GM19351 (cell line): ENCODE results near the gene ETS1.

Source experiments
- ATAC-seq: cut with Tn5 transposase; IDR thresholded peaks from one replicate; pipeline ENCODE4 v1.9.1; 2021; ENCODE audit warnings: mild to moderate bottlenecking, moderate library complexity; ENCODE audit not compliant: unreplicated experiment

The ETS1 gene

GRCh38 chr11:128520888-128521681, 66.3 kb downstream of the ETS1 start:
- no peak for ATAC-seq

DNA sequence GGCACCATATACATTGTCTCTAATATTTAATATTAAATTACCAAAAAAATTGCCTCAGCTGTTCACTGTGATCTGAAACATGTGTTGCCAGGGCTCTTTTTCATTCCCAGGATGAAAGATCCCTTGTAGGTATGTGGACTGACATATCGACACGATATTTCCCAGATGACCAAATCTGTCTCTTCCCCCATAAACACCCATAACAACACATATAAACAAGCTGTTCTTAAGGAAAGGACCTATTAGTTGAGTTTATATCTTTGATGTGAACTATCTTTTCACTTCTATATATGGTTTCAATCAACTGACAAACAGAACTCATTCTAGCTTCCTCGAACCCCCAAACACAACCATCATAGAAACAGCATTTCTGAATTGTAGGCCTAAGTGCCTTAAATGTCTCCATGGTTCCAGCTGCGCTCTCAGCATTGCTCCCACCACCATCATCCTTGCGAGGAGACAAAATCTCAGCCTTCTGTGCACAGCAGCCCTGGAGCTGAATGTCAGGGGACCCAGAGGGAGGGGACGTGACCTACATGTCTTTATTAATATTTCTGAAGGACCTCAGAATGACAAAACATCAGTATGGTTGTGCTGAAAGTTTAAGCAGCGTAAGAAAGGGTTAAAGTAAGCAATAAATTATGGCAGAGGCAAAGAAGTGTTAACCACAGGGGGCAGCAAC, 67.0 kb downstream of the ETS1 start:
- ATAC-seq, result no peak

GRCh38 chr11:128519338-128519737, 68.0 kb downstream of the ETS1 start:
- ATAC-seq, result no peak

DNA sequence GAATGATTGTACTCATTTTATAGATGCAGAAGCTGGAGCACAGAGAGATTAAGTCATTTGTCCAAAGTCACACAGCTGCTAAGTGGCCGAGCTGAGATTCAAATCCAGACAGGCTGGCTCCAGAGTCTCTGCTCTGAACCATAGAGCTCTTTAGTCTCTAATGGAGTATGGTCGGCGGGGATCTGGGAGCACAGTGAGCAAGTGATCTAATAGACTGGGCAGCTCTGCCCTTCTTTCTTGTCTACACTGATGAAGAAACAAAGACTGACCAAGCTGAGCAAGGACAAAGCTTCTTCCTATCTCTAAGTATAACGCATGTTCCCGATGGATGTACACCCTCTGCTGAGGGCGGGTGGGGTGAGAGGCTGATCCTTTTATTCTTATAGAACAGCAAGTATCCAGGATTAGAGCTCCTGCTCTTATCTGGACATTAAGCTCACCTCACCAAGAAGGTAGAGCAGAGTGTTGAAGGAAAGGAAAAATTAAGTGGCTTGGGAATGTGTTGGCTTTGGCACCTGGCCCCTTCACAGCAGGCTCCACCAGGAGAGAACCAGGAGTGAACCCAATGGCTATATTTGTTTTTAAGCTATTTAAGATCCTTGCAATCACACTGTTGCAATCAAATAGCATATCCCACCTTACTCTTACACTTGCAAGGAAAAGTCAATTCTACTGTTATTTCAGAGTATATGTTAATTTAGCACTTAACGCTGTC, 68.7 kb downstream of the ETS1 start:
- no peak for ATAC-seq

DNA sequence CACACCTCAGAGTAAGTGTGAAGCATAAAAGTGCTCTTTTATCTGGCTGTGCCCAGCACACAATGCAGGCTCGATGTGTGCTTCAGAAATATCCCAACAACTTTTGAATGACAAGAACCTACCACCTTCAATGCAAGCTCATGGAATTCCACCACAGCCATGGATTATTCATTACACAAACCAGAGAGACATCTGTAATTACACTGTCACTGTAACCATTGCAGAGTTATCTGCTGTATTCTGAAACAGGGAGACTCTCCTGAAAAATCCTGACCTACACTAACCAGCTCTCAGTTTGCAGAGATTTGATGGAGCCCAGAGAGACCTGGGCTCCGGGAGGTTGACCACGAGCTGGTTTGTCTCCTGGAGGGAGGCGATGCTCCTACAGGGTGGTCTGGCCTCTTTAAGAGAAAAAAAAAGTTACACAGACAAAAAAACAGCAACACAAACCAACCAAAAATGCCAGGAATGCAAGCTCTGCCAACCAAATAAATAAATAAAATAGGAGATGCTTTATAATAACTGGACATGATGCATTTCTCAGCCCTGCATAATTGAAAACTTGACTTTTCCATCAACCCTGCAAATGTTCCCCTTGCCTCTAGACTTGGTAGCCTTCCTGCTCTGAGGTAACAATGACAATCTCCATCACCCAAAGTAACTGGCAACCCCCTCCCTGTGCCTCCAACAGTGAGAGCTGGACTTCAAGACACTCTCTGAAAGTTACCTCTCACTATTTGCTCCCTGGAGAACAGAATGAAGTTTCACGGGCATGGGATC, 69.7 kb downstream of the ETS1 start:
- no peak for ATAC-seq

DNA sequence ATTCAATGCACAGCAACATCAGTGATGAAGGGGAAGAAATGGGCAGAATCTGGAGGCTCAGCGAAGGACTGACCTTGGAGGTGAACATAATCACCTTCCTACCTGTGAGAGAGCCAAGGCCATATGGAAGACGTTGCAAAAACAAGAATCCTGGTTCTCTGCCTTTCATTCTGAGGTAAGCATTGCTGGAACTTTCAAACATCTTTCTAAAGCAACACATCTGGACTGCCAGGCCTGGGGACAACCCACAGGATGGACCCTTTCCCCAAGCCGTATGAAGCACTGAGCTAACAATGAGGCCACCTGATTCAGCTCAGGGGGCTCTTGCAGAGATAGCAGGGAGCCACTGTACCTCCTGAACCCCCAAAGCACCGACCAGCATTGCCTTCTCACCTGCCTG, 70.5 kb downstream of the ETS1 start:
- ATAC-seq, result no peak

DNA sequence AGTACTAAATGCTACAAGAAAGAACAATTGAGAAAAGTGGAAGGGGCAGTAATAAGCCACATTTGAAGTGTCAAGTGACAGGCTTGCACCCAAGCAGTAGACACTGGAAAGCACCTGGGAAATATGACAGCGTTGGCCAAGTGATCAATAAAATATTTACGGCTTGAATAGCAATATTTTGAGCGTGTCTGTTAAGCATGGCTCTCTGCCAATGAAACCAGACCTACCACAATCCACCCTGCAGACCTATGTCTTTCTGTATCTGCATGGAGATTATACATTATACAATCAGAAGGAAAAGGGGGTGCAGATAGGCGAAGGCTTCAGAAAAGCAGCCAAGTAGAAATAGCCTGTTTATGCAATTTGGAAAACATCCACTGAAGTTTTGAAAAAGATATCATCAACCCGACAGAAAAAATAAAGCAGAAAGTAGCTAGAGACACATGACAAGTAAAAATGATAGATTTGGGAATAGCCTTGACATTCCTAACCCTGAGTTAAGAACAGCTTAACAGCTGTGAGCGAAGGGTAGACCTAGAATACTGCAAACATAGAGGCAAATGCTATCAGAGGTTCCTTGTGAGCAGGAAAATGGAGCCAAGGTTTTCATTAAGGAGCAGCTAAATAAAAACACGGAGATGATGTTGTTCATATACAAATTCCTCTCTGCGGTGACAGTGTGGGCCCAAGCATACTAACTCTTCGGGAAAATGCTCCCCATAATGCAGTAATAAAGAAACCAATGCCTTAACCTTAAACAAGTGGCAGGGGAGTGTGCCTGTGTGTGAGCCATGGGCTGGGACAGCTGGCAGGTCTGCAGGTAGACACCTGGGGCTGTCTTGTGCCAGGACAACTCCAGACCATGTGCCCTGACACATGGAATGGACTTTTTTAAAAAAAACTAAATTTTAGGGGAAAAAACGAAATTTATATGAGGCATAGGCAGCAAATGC, 71.3 kb downstream of the ETS1 start:
- no peak for ATAC-seq

- ATAC-seq, result no peak
Observed at GRCh38 chr11:128515086-128515485, 72.3 kb downstream of the ETS1 start.

GRCh38 chr11:128513915-128514681, 73.3 kb downstream of the ETS1 start:
- no peak for ATAC-seq

DNA sequence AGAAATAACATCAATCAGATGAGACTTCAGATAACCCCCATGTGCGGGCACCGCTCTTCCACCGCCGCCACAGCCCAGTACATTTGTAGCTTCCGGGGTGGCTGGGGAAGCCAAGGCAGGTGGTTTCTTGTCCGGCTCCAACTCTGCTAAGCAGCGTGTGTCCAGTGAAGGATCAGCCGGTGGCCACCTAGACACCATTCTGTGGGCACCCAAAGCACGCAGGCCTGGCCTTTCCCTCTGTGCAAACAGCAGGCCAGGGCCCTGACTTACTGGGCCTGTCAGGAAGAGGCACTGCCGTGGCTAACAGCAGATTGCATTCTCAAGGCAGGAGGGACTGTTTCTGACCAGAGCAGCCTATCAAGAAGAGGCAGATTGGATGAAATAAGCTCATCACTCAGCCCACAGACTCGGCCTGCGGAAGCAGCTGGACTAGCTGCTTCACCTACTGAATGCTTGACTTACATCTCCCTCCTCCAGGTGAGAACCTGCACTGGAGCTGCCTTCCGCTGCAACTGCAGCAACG, 74.8 kb downstream of the ETS1 start:
- ATAC-seq, result no peak

- ATAC-seq, result no peak
Observed at GRCh38 chr11:128511712-128512111, 75.6 kb downstream of the ETS1 start.

GRCh38 chr11:128509621-128510389, 77.6 kb downstream of the ETS1 start:
- ATAC-seq, result no peak

- ATAC-seq, result no peak
Observed at GRCh38 chr11:128508770-128509510, 78.4 kb downstream of the ETS1 start.

- no peak for ATAC-seq
Observed at GRCh38 chr11:128507936-128508335, 79.4 kb downstream of the ETS1 start.

- ATAC-seq, result no peak
Observed at GRCh38 chr11:128506999-128507611, 80.3 kb downstream of the ETS1 start.

GRCh38 chr11:128506356-128506755, 81.0 kb downstream of the ETS1 start:
- ATAC-seq, result no peak

DNA sequence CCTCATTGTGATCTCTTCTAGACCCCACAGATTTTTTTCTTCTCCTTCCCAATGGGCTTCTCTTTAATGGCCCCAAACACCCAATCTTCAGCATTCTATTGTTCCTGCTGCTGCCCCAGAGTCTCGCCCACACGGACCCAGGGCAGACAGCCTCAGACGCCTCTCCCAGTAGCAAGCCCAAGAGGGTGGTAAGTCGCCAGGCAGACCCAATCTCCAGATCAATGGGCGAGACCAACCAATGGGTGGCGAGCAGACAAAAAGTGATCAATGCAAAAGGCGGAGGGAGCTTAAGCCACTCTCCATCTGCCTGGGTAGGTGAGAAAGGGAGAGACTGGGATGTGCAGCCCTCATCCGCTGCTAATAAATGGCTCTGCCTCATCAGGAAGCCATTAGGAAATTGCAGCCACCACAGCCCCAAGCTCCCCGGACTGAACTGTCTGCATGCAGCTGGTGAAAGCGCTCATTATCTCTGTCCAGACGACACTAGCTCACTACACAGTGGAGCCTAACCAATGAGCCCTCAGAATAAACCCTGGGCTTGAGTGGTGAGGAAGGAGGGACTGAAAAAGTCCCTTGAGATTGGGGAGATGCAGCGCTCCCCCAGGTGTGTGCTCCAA, 81.8 kb downstream of the ETS1 start:
- ATAC-seq, result no peak
